Measurements from ENCODE around the gene IGIP. TPM values are rescaled to one million over a fixed set of nuclear protein-coding genes. Genes with fewer than 3 reads are reported as not detected.

IGIP gene
- total RNA-seq: 11.8 TPM
- long read RNA-seq, partial matches to known transcripts: 0 of 3 reads
- long read RNA-seq, other reads (novel, unspliced or antisense): 0 of 3 reads

GRCh38 chr5:140125637-140126036 lies at the start of gene IGIP:
TSS of gene IGIP (plus strand) at chr5:140125937. CDS start at chr5:140128477, 2,540 bp downstream.
- no peak for DNase-seq
- intact Hi-C loops (cut with micrococcal nuclease): no loop called here
- ATAC-seq: no peak

- intact Hi-C loops (cut with micrococcal nuclease): no loop called here
- ATAC-seq (no peak), DNase-seq (no peak)
Measured at GRCh38 chr5:140076142-140076541, 49.6 kb upstream of the IGIP start.

GRCh38 chr5:140076788-140077187 lies 48.9 kb upstream of the IGIP start:
- intact Hi-C loops (cut with micrococcal nuclease): no loop called here
- DNase-seq (no peak), ATAC-seq (no peak)

- ATAC-seq (no peak), DNase-seq (no peak)
- intact Hi-C loops (cut with micrococcal nuclease): no loop called here
Measured at GRCh38 chr5:140083120-140083519, 42.6 kb upstream of the IGIP start.

GRCh38 chr5:140083650-140084049 lies 42.1 kb upstream of the IGIP start:
- intact Hi-C loops (cut with micrococcal nuclease): no loop called here
- DNase-seq (no peak), ATAC-seq (no peak)

- intact Hi-C loops (cut with micrococcal nuclease): no loop called here
- peak; percentile 96 for ATAC-seq
- DNase-seq: peak; percentile 49
Measured at GRCh38 chr5:140084541-140084940, 41.2 kb upstream of the IGIP start.

GRCh38 chr5:140090251-140090650 lies 35.5 kb upstream of the IGIP start:
- no peak for ATAC-seq
- no peak for DNase-seq
- intact Hi-C loops (cut with micrococcal nuclease): no loop called here

GRCh38 chr5:140093179-140093578 lies 32.6 kb upstream of the IGIP start:
- no peak for DNase-seq
- intact Hi-C loops (cut with micrococcal nuclease): no loop called here
- no peak for ATAC-seq

GRCh38 chr5:140093866-140094265 lies 31.9 kb upstream of the IGIP start:
- no peak for ATAC-seq
- intact Hi-C loops (cut with micrococcal nuclease): no loop called here
- DNase-seq: no peak

- no peak for DNase-seq
- no peak for ATAC-seq
- intact Hi-C loops (cut with micrococcal nuclease): no loop called here
Measured at GRCh38 chr5:140094889-140095288, 30.8 kb upstream of the IGIP start.

- ATAC-seq (no peak), DNase-seq (no peak)
- intact Hi-C loops (cut with micrococcal nuclease): no loop called here
Measured at GRCh38 chr5:140101179-140101578, 24.6 kb upstream of the IGIP start.

- intact Hi-C loops (cut with micrococcal nuclease): no loop called here
- ATAC-seq: no peak
- DNase-seq: no peak
Measured at GRCh38 chr5:140103154-140103553, 22.6 kb upstream of the IGIP start.

GRCh38 chr5:140104100-140104499 lies 21.6 kb upstream of the IGIP start:
- DNase-seq (no peak), ATAC-seq (no peak)
- intact Hi-C loops (cut with micrococcal nuclease): no loop called here

- no peak for ATAC-seq
- intact Hi-C loops (cut with micrococcal nuclease): no loop called here
- no peak for DNase-seq
Measured at GRCh38 chr5:140106101-140106500, 19.6 kb upstream of the IGIP start.

- ATAC-seq (peak; percentile 25), DNase-seq (no peak)
- intact Hi-C loops (cut with micrococcal nuclease): no loop called here
Measured at GRCh38 chr5:140106805-140107311, 18.9 kb upstream of the IGIP start.

GRCh38 chr5:140107312-140108092 lies 18.2 kb upstream of the IGIP start:
- DNase-seq (peak; percentile 97), ATAC-seq (peak; percentile 97)
- intact Hi-C loops (cut with micrococcal nuclease): no loop called here

- DNase-seq: peak; percentile 33
- peak; percentile 9 for ATAC-seq
- intact Hi-C loops (cut with micrococcal nuclease): no loop called here
Measured at GRCh38 chr5:140108093-140109017, 17.4 kb upstream of the IGIP start.

- ATAC-seq (no peak), DNase-seq (no peak)
- intact Hi-C loops (cut with micrococcal nuclease): no loop called here
Measured at GRCh38 chr5:140109018-140109758, 16.5 kb upstream of the IGIP start.
